G401 (cell line): Measurements from ENCODE around the gene PLXDC2. TPM values are rescaled to one million over a fixed set of nuclear protein-coding genes. Genes with fewer than 3 reads are reported as not detected.
"Not testable (repeated sequence)": the region's sequence is repeated elsewhere in the genome, so short reads cannot be mapped to it uniquely, and the experiment has no call there.

ENCODE experiments used
- DNase-seq: peaks from one replicate; pipeline ENCODE4 v3.0.0-alpha.2; 2015; ENCODE audit warnings: low spot score
- in situ Hi-C: cut with HindIII; loops from 2 replicates; pipeline ENCODE4 v1.10.0; 2016; ENCODE audit warnings: low sequenced_read_pairs, mixed read lengths
- total RNA-seq: library from RNA; depleted of rRNA; stranded (reverse); fragments of >200 nt; shearing (Covaris generic); gene quantifications from 2 replicates; pipeline ENCODE4 v1.2.3, GENCODE V29; 2014

Gene PLXDC2
- total RNA-seq, 1 experiment from 2014 or later: not detected

DNA sequence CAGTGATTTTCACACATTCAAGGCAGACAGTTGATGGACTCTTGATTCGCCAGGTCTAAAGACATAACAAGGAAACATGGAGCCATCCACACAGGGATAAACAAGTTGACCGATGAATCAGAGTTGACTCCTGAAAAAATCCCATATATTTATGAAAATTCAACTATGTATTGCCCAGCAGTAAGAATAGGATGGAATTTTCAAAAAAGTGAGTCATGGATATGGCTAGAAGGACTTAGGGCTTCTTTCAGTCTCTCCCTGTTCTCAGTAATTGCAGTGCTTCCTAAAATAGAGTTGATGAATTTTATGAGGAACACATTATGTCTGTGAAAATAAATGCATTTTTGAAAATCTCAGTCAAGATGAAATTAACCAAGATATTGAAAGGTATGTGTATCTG is 301.2 kb downstream of the PLXDC2 start:
- in situ Hi-C loops: no loop called here
- DNase-seq: no peak

DNA sequence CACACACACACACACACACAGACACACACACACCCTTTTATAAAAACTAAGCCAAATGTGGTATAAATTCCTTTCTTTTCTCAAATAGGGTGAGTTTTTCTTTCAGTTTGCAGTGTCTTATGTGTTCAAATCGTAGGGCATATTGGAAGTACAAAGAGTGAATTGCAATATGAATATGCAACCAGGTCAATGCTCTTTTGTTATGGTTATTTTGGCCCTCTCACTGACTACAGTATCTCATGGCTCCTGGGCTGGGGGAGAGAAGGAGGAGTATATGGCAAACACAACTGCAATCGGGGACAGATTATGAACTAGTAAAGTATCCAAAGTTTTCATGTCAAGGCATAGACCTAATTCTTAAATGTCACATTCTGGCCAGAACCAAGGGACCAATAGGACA is 301.9 kb downstream of the PLXDC2 start:
- in situ Hi-C loops: no loop called here
- DNase-seq: no peak

DNA sequence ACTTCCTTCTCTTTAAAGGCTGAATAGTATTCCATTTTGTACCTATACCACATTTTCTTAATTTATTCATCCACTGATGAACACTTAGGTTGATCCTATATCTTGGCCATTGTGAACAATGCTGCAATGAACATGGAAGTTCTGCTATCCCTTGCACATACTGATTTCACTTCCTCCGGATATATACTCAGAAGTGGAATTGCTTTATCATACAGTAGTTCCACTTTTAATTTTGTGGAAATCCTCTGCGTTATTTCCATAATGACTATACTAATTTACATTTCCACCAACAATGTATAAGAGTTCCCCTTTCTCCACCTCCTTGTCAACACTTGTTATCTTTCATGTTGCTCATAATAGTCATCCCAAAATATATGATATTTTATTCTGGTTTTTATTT is 312.6 kb downstream of the PLXDC2 start:
- in situ Hi-C loops: no loop called here
- no peak for DNase-seq

DNA sequence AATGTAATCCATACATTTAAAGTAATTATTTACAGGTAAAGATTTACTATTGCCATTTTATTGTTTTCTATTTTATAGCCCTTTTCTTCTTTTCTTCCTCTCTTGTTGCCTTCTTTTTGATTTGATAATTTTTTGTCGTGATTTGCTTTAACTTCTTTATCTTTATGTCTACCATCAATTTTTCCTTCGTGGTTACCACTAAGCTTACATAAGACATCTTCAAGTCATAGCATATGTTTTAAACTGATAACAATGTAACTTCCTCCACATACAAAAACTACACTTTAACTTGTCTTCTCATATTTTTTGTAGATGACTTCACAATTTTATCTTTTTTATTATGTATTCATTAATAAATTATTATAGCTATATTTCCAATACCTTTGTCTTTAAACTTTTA is 316.6 kb downstream of the PLXDC2 start:
- in situ Hi-C loops: no loop called here
- DNase-seq: no peak

DNA sequence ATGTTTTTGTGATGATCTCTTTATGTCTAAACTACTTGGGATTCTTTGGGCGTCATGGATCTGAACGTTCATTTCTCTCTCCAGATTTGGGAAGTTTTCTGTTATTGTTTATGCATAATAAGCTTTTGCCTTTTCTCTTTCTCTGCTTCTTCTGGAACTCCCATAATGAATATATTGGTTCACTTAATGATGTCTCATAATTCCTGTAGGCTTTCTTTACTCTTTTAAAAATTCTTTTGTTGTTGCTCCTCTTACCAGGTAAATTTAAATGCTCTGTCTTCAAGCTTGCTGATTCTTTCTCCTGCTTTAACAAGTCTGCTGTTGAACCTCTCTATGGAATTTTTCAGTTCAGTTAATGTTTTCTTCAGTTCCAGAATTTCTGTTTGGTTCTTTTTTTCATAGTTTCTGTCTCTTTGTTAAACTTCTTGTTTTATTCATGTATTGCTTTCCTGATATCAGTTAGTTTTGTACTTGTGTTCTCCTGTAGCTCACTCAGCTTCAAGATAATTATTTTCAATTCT is 317.5 kb downstream of the PLXDC2 start:
- in situ Hi-C loops: no loop called here
- DNase-seq: no peak

DNA sequence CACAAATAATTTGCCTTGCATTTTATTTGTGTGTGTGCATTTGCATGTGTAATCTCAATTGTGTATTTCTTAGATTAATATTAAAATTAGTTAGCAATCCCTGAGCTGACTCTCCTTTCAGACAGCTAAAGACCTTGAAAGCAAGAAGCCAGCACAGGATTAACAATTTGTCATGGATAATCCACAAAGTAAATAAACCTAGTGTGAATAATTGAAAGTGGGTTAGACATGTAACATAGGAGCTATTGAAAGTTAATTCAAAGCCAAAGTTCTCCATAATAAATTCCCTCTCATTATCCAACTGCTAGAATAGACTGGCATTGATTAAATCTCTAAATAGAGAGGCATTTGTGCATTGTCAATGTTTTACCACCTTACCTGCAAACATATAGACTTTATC is 326.1 kb downstream of the PLXDC2 start:
- in situ Hi-C loops: no loop called here
- no peak for DNase-seq

DNA sequence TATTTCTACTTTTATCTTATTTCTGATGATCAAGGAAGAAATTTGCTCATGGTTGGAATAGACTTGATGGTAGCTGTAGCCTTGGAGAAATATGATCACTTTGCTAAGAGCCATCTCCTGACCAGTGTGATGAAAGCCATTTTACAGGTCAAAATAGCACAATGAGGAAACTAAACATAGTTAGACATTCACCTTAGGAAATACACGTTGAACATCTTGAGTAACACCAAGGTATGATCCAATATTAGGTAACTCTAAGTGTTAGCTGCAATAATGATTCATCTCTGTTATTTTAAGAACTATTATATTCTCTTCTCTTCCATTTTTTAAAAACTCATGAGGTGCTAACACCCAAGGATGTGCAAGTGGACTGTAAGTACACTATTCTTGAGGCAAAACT is 328.0 kb downstream of the PLXDC2 start:
- in situ Hi-C loops: no loop called here
- DNase-seq: no peak

DNA sequence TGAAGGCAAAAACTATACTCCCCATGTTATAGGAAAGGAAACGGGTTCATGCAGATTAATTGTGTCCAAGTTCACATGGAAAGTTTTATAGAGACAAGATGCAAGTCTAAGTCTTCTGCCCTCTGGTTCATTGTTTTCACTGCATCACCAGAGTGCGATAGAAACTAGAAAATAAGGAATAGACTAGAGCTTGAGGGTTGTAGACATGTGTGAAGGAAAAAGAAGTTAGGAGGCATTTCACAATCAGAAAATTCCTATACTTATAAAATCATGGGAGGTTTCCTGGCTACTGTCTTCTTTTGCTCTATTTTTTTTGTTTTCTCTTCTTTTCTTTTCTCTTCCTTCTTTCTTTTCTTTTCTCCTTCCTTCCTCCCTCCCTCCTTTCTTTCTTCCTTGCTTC is 329.8 kb downstream of the PLXDC2 start:
- no peak for DNase-seq
- in situ Hi-C loops: no loop called here

DNA sequence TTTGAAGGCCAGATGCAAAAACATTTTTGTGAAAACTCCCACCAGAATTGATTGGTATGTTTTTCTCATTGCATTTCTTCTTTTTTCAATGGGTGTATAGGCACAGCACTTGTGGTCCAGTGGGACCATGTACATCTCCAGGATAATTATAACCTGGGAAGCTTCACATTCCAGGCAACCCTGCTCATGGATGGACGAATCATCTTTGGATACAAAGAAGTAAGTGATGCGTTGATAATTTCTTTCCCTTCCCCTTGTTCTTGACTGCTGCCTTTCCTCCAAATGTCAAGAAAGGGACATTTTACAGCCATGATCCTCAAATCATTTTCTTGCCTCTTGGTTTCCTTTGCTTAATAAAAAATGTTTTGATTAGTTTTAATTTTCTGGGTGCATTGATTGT is 331.5 kb downstream of the PLXDC2 start:
- in situ Hi-C loops: no loop called here
- DNase-seq: no peak

DNA sequence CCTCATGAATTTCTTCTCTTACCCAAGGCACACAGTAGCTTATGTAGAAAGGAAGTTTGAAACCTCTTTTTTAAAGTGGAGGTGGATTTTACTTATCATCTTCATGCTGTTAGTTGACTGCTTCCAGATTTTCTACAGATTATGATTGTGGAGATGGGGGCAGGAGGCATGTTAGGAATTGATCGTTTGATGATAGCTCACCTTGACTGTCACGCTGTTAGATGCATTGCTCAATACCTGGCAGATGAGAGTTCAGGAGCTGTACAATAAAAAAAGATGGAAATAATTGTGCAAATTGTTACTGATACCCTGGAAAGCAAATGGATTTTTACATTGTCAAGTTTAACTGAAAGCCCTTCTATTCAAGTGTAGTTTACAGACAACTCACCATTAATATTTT is 340.3 kb downstream of the PLXDC2 start:
- DNase-seq: no peak

DNA sequence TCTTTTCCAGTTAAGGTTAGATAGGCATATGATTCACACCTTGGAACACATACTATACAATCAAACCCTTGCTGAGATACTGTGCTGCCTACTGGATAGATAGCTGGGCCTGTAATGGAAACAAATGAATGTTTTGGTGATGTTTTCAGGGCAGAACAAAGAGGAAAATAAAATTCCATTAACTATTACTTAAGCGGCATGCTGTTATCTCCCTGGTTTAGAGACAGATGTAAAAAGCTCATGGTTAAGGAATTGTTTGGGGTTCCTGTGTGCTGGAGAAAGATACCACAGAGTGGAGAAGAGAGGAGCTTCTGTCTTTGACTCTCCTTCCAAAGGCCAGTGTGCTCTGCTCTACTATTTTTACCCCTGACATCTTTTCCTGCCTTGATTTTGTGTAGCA is 341.1 kb downstream of the PLXDC2 start:
- in situ Hi-C loops: no loop called here
- no peak for DNase-seq

More for the DNA sequence above, 340.3 kb downstream of the PLXDC2 start:
- in situ Hi-C loops: no loop called here

DNA sequence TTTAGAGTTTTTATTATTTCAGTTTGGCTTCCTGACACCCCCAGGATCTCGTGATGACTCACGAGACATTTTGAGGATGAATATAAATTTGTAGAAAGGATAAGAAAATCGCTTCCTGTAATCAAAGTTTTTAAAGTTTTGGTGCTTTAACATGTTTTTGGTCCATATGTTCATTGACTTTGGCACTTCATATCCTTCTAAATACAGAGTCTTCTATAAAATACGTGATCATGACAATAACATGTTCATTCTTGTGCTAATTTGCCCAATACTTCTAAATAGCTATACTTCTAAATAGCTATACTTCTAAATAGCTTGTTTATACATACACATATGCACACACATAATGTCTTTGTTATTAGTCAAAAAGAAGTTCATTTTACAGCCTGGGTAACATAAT is 341.9 kb downstream of the PLXDC2 start:
- no peak for DNase-seq
- in situ Hi-C loops: no loop called here

DNA sequence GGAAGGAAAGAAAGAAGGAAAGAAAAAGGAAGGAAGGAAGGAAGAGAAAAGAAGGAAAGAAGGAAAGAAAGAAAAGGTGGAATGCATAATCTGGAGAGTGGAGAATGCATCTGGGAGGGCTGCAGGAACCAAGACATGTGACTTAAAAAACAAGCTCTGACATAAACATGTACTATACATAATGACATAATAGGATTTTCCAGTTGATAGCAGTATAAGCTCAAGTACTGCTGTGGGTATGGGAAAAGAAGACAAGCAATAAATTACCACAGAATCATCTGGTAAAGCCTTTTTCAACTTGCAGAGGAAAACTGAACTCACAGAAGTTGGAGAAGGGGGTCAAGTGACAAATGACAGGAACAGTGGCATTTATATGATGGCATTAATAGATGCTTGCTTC is 345.9 kb downstream of the PLXDC2 start:
- in situ Hi-C loops: no loop called here
- no peak for DNase-seq

DNA sequence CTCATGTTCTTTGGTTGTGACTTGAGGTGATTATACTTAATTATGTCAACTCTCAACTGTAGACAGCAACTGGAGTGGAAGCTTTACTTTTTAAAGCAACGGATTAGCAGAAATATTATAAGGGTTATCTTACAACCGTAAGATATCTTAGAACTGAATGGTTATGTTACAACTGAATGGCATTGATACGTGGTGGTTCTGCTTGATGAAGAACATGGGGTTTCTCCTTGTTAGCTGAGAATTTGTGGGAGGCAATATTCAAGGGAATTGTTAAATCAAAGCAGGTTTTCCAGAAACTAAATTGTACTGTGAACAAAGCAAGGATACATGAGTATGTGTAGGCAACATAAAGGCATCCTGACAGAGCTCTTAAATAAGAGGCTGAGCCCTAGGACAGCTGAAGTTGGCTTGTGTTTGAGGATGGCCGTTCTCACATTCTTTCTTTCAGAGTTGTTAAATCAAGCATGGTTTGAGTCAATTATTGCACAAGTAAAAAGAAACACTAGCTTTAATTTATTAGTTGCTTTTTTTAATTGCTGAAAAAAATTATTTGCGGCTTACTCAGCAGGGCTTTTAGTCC is 350.0 kb downstream of the PLXDC2 start:
- in situ Hi-C loops: no loop called here
- DNase-seq: no peak

DNA sequence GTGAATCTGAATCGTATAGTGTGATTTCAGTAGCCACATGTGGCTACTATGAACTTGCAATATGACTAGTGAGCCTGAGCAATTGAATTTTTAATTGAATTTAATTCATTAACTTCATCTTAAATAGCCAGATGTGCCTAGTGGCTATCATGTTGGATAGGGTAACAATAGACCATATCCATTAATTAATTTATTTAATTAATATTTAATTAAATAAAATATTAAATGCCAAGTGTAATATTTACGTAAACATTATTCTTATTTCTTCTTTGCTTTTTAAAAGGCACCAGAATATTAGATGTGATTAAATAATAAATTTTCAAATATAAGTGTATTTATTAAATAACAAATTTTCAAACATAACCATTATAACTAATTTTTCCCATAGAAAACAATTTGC is 354.4 kb downstream of the PLXDC2 start:
- in situ Hi-C loops: no loop called here
- no peak for DNase-seq

DNA sequence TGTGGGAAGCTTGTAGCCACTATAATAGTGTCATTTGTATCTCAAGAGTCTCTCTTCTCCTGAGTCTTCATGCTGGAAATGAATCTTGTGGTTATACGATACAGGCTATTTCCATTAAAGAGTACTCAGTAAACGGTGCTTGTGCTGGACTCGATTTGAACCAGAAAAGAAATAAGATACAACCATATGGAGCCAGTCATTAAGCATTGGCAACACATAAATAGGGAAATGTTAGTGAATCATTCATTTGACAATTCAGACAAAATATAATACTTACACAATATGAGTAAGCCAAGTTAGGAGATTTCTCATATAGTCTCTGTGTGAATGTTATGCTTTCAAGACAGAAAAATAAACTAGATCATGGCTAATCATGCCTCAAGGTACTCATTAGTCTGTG is 356.8 kb downstream of the PLXDC2 start:
- in situ Hi-C loops: no loop called here
- DNase-seq: no peak

DNA sequence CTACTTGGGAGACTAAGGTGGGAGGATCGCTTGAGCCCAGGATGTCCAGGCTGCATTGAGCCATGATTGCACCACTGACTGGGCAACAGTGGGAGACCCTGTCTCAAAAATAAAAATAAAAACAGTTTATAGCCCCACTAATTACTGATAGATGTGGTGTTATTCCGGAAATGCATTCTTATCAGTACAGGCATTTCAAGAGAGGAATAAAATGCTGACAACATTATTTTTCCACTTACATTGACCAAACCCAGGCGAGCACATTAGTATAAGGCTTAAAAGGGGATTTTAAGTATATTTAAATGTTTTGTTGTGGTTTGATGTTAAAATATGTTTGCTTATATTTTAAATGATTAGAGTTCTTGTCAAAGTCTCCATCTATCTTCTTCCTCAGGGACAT is 359.5 kb downstream of the PLXDC2 start:
- no peak for DNase-seq
- in situ Hi-C loops: no loop called here

DNA sequence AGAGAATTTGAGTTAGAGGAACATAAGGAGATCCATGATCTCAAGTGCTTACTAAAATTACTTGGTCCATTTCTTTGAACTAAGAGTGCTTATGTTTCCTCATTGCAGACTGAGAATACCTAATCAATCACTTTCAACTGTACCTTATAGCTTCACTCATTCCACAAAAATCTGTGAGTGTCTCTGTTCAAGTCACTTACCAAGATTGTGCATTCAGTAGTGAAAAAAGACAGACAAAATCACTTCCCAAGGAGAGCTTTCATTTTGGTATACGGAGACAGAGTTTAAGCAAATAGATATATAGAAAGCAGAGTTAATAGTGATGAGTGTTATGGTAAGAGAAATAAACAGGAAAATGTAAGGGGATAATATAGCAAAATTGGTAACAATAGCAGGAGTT is 364.5 kb downstream of the PLXDC2 start:
- DNase-seq: no peak
- in situ Hi-C loops: no loop called here

DNA sequence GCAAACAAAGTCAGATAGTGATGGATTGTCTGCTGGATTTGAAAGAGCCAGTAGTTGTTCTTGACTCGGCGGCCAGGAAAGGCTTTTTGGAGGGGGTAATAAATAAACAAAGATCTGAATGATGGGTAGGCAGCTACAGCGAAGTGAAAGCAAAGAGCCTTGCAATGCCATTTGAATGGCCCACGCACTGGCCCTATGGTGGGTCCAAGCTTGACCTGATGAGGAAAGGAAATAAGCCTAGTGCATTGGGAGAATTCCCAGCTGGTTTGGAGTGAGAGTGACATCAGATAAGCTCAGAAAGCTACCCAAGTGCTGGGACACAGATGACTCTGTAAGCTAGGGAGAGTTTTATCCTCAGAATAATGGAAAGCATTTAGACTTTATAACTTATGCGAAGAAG is 365.2 kb downstream of the PLXDC2 start:
- no peak for DNase-seq
- in situ Hi-C loops: no loop called here

DNA sequence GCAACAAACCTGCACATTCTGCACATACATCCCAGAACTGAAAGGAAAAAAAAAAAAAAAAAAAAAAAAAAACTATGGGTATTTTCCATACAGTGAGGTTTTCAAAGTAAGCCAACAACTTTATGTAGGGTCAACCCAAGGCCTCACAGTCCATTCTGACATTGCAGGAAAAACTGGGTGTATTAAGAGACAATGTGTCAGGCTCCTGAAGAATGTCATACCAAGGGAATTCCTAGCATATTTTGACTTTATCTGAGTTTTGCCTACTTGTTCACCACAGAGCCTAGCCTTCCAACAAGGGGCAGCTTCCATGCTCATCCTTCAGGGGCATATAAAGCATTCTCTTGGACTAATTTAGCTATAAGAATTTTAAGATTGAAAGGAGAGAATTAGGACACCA is 368.9 kb downstream of the PLXDC2 start:
- in situ Hi-C loops: no loop called here
- DNase-seq: no peak

DNA sequence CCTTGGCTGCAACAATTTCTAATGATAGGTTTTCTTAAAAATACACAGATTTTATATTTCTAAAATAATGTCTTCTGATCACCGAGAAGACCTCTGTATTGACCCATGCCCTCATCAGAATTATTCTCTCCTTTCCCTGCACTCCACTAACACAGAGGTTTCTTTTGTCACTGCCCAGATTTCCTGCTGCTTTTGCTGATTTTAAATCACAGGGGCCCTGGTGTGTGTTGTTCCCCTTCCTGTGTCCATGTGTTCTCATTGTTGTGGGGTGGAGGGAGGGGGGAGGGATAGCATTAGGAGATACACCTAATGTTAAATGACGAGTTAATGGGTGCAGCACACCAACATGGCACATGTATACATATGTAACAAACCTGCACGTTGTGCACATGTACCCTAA is 375.2 kb downstream of the PLXDC2 start:
- in situ Hi-C loops, DNase-seq: not testable (repeated sequence)

DNA sequence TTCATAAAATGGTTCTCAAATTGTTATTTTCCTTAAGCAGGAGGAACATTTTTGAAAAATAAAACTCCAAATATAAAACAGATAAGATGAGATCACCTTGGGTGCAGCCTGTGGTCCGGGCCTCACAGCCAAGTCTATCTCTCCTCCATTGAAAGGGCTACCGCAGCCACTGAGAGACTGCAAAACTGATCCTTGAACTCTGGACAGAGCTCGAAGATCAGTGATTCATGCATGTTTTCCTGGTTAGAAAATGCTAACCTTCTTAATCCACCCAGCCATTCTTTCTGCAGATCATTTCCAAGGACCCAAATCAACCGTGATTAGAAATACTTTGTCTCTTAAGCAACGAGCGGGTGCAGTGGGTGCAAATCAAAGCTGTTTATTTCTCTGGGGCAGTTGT is 378.8 kb downstream of the PLXDC2 start:
- no peak for DNase-seq
- in situ Hi-C loops: no loop called here
